A549 (cell line): ENCODE measurements around the gene ERV3-1.
"Not testable (repeated sequence)": the region's sequence is repeated elsewhere in the genome, so short reads cannot be mapped to it uniquely, and the experiment has no call there.

ENCODE experiments used
- BHLHE40 ChIP-seq: IDR thresholded peaks from 2 replicates; pipeline ENCODE4 v1.6.1; 2012; ENCODE audit warnings: low read depth, low read length, inconsistent platforms
- CHD4 ChIP-seq: fragments of 200-600 bp; sonication (generic); IDR thresholded peaks from 2 replicates; pipeline ENCODE4 v1.6.1; 2016; ENCODE audit warnings: antibody characterized with exemption, mild to moderate bottlenecking, borderline replicate concordance
- CTCF ChIP-seq: fragments of >200 bp; sonication (Bioruptor Twin); formaldehyde crosslinking; IDR thresholded peaks from 3 replicates; pipeline ENCODE4 v1.5.1; 2016
- E2F6 ChIP-seq: IDR thresholded peaks from 2 replicates; pipeline ENCODE4 v1.6.1; 2012; ENCODE audit warnings: low read depth, borderline replicate concordance
- ELK1 ChIP-seq: fragments of 150-350 bp; IDR thresholded peaks from 2 replicates; pipeline ENCODE4 v1.6.1; 2014; ENCODE audit warnings: low read depth, mild to moderate bottlenecking, low read length
- HMGXB4 ChIP-seq: fragments of 250-450 bp; sonication (Bioruptor Pico); IDR thresholded peaks from 2 replicates; pipeline ENCODE4 v1.5.0; 2021; ENCODE audit warnings: mild to moderate bottlenecking, moderate library complexity, borderline replicate concordance
- KDM1A ChIP-seq: fragments of 200-600 bp; sonication (generic); IDR thresholded peaks from 2 replicates; pipeline ENCODE4 v1.6.1; 2016; ENCODE audit warnings: low read depth, mild to moderate bottlenecking
- KDM5A ChIP-seq: fragments of 200-600 bp; sonication (generic); IDR thresholded peaks from 2 replicates; pipeline ENCODE4 v1.6.1; 2016; ENCODE audit warnings: antibody characterized with exemption, mild to moderate bottlenecking
- MAX ChIP-seq: IDR thresholded peaks from 2 replicates; pipeline ENCODE4 v1.6.1; 2012
- MYC ChIP-seq: IDR thresholded peaks from 2 replicates; pipeline ENCODE4 v1.6.1; 2012; ENCODE audit warnings: mild to moderate bottlenecking, inconsistent platforms, low read length, improper control_type of control experiment, borderline replicate concordance
- POLR2A ChIP-seq: IDR thresholded peaks from 2 replicates; pipeline ENCODE4 v1.6.1; 2012; ENCODE audit warnings: mild to moderate bottlenecking, low read length
- RFX5 ChIP-seq: fragments of 450-650 bp; IDR thresholded peaks from 2 replicates; pipeline ENCODE4 v1.7.1; 2014; ENCODE audit warnings: antibody characterized with exemption, mild to moderate bottlenecking, moderate library complexity
- SREBF2 ChIP-seq: fragments of 450-650 bp; IDR thresholded peaks from 2 replicates; pipeline ENCODE4 v1.6.1; 2014; ENCODE audit warnings: mild to moderate bottlenecking, moderate library complexity

- not testable (repeated sequence) for TF ChIP-seq ELK1, MYC, HMGXB4, E2F6, BHLHE40, RFX5, CTCF, KDM1A, MAX, SREBF2, KDM5A, POLR2A, CHD4
Observed at GRCh38 chr7:65036526-65036925, 30.0 kb upstream of the ERV3-1 start.
